Measurements from ENCODE around the gene CEP164. TPM values are rescaled to one million over a fixed set of nuclear protein-coding genes. Genes with fewer than 3 reads are reported as not detected.

CEP164 gene
- polyA plus RNA-seq, 3 donors, result 4.3 to 32.1 (median 8.0) TPM

DNA sequence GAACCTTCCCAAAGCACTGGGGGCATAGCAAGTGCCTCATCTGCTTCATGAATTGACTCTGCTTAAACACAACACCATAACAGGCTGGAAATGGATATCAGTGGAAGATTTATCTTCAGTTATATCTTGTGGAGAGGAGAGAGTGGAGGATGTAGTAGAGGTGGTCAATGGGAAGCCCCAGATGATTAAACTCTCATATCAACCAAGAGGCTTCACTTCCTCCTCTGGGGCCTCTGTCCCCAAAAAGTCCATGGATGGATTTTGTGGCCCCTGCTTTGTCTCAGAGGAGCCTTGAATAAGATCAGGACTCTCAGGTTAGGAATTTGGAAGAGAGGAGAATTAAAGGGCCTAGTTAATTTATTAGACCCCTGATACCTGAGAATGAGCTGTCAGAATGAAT is 106.1 kb downstream of the CEP164 start:
- Mint-ChIP-seq H3K4me1 (peaks cover 2% of the 10 kb centered on the region), H3K9me3 (no peaks in the 10 kb centered on the region), H3K36me3 (no peaks in the 10 kb centered on the region), H3K27me3 (ENCODE audit: low read depth in 3 of 3) (peaks cover 4 to 11% (median 4%) of the 10 kb centered on the region in 3 donors), H3K4me3 (no peak overlapping the region), H3K27ac (no peak overlapping the region)
- H3K36me3 ChIP-seq (replicated peaks in 1 of 2; ENCODE audit: control insufficient read depth in 1 of 2, insufficient read depth in 2 of 2, low read length in 2 of 2), result no peaks in the 10 kb centered on the region
- H2AFZ ChIP-seq (ENCODE audit: insufficient read depth, low read depth, low read length, poor library complexity, severe bottlenecking), result no peak overlapping the region
- no peak overlapping the region for H3K27ac ChIP-seq (ENCODE audit: low read depth in 1 of 2, low read length in 2 of 2)
- H3K27me3 ChIP-seq (ENCODE audit: control insufficient read depth in 2 of 2, insufficient read depth in 2 of 2, low read length in 2 of 2), result no peaks in the 10 kb centered on the region
- TF ChIP-seq, protein P1, sequence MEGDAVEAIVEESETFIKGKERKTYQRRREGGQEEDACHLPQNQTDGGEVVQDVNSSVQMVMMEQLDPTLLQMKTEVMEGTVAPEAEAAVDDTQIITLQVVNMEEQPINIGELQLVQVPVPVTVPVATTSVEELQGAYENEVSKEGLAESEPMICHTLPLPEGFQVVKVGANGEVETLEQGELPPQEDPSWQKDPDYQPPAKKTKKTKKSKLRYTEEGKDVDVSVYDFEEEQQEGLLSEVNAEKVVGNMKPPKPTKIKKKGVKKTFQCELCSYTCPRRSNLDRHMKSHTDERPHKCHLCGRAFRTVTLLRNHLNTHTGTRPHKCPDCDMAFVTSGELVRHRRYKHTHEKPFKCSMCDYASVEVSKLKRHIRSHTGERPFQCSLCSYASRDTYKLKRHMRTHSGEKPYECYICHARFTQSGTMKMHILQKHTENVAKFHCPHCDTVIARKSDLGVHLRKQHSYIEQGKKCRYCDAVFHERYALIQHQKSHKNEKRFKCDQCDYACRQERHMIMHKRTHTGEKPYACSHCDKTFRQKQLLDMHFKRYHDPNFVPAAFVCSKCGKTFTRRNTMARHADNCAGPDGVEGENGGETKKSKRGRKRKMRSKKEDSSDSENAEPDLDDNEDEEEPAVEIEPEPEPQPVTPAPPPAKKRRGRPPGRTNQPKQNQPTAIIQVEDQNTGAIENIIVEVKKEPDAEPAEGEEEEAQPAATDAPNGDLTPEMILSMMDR (IDR thresholded peaks at IDR 0.05), result no peak
- no peaks in the 10 kb centered on the region for H3K4me1 ChIP-seq (ENCODE audit: control insufficient read depth in 1 of 2, insufficient read depth in 2 of 2, low read length in 2 of 2)
- no peaks in the 10 kb centered on the region for H3K79me2 ChIP-seq (ENCODE audit: insufficient read depth, low read length)
- H3K4me2 ChIP-seq (replicated peaks; ENCODE audit: extremely low read depth, low read length, poor library complexity, severe bottlenecking), result no peak overlapping the region
- no peak overlapping the region for H3K9ac ChIP-seq (ENCODE audit: insufficient read depth, low read length, poor library complexity, severe bottlenecking)
- intact Hi-C loops (cut with micrococcal nuclease), result no loop called here
- H3K4me3 ChIP-seq (replicated peaks in 1 of 3; ENCODE audit: low read depth in 2 of 3, low read length in 3 of 3), result no peak overlapping the region
- no peaks in the 10 kb centered on the region for H4K20me1 ChIP-seq (ENCODE audit: insufficient read depth, low read length)
- no peaks in the 10 kb centered on the region for H3K9me3 ChIP-seq (replicated peaks in 1 of 2; ENCODE audit: control insufficient read depth in 1 of 2, insufficient read depth in 1 of 2, low read length in 2 of 2)
- no peak for DNase-seq

DNA sequence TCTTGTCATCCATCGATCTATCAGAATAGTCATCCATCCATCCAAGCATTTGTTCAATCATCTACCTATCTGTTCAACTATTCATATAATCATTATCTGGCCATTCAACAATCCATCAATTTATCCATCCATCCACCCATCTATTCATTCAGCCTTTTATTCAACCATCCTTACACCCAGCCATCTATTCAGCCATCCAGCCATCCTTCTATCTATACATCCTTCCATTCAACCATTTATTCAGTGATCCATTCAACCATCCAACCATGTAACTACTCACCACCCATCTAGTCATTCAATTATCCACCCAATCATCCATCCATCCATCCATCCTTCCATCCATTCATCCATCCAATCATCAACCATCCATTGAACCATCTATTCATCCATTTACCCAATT is 106.8 kb downstream of the CEP164 start:
- Histone ChIP-seq H3K4me2 (replicated peaks; ENCODE audit: extremely low read depth, low read length, poor library complexity, severe bottlenecking) (no peak overlapping the region), H3K9ac (ENCODE audit: insufficient read depth, low read length, poor library complexity, severe bottlenecking) (no peak overlapping the region), H3K9me3 (replicated peaks in 1 of 2; ENCODE audit: control insufficient read depth in 1 of 2, insufficient read depth in 1 of 2, low read length in 2 of 2) (no peaks in the 10 kb centered on the region), H3K27me3 (ENCODE audit: control insufficient read depth in 2 of 2, insufficient read depth in 2 of 2, low read length in 2 of 2) (no peaks in the 10 kb centered on the region), H3K4me1 (ENCODE audit: control insufficient read depth in 1 of 2, insufficient read depth in 2 of 2, low read length in 2 of 2) (no peaks in the 10 kb centered on the region), H3K27ac (ENCODE audit: low read depth in 1 of 2, low read length in 2 of 2) (no peak overlapping the region), H3K79me2 (ENCODE audit: insufficient read depth, low read length) (no peaks in the 10 kb centered on the region), H3K36me3 (replicated peaks in 1 of 2; ENCODE audit: control insufficient read depth in 1 of 2, insufficient read depth in 2 of 2, low read length in 2 of 2) (no peaks in the 10 kb centered on the region), H3K4me3 (replicated peaks in 1 of 3; ENCODE audit: low read depth in 2 of 3, low read length in 3 of 3) (no peak overlapping the region), H2AFZ (ENCODE audit: insufficient read depth, low read depth, low read length, poor library complexity, severe bottlenecking) (no peak overlapping the region), H4K20me1 (ENCODE audit: insufficient read depth, low read length) (no peaks in the 10 kb centered on the region)
- no peak for DNase-seq
- no peaks in the 10 kb centered on the region for H3K36me3 Mint-ChIP-seq
- H3K4me3 Mint-ChIP-seq, result no peak overlapping the region
- peaks cover 2% of the 10 kb centered on the region for H3K4me1 Mint-ChIP-seq
- intact Hi-C loops (cut with micrococcal nuclease), result no loop called here
- no peak overlapping the region for H3K27ac Mint-ChIP-seq
- peaks cover 4 to 11% (median 6%) of the 10 kb centered on the region in 3 donors for H3K27me3 Mint-ChIP-seq (ENCODE audit: low read depth in 3 of 3)
- 100% methylated on average over 1 of the region's 1 CpG for WGBS (ENCODE audit: insufficient coverage)
- no peaks in the 10 kb centered on the region for H3K9me3 Mint-ChIP-seq
- TF ChIP-seq, protein P1 (IDR thresholded peaks at IDR 0.05), result no peak
